Anterior cingulate cortex (tissue), 58 donors: Measurements from ENCODE around the gene AGA.

ENCODE experiments used
- DNase-seq, 58 donors: peaks; one replicate each; lab custom pipeline; 2025; lab: John Stamatoyannopoulos, UW

The AGA gene

DNA sequence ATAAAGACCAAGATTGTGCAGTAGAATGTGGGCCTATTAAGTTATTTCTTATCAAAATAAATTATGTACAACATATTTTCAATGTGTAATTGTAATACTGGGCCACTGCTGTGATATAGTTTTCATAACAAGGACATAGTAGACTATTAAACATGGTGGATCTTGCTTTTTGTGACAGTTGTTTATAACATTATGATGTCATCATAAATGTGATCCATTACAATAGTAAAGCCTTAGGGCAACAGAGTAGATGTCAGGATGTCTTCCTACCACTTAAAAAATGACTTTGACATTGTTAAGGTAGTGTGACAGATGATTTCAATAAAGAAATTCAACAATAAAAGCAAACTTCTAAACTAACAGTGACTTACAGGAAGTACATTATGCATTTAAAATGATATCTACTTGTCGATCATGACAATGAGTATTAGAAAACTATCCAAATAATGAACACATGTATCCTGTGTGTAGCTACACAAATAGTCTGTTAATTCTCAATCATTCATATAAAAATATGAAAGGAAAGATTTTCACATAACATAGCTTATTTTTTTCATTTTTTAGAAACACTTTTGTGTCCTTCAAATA lies 5.3 kb upstream of the AGA start:
- DNase-seq = no peak

DNA sequence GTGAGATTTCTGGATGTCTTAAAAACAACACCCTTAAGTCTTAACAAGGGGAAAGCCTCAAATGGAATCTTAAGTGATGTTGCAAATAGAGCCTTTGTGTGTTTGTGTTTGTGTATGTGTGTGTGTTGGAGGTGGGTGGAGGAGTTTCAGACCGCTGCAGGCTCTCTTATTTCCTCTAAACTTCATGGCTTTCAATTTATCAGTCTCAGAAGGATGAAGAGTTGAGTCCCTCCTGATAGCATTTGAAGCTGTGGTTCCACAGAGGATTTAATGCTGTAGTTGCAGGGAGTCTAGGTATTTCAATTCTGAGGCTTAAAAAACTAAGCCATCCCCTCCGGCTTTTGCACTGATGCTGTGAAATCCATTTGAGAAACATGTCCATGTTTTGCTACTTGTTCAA lies 4.3 kb upstream of the AGA start:
- no peak for DNase-seq

DNA sequence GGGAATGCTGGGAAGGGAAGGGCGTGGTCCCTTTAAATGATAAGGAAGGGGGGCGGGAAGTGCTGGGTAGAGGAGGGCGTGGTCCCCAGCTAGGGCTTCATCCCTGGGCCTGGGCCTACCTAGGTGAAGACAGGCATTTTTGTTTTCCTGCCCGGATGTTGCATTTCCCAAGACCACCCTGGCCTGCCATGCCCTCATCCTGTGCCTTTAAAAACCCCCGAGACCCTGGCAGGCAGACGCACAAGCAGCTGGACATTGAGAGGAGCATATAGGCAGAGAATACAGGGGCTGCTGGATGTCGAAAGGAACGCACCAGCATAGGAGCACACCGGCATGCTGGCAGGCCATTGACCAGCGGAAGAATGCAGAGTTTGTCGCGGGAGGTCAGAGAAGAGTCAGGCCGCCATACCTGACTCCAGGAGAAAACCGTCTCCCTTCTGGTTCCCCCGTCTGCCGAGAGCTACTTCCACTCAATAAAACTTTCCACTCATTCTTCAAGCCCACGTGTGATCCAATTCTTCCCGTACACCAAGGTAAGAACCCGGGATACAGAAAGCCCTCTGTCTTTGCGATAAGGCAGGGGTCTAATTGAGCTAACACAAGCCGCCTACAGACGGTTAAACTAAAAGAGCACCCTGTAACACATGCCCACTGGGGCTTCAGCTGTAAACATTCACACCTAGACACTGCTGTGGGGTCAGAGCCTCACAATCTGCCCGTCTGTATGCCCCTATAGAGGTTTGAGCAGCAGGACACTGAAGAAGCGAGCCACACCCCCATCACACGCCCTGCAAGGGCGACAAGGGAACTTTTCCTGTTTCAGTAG lies 2.9 kb upstream of the AGA start:
- no peak for DNase-seq

DNA sequence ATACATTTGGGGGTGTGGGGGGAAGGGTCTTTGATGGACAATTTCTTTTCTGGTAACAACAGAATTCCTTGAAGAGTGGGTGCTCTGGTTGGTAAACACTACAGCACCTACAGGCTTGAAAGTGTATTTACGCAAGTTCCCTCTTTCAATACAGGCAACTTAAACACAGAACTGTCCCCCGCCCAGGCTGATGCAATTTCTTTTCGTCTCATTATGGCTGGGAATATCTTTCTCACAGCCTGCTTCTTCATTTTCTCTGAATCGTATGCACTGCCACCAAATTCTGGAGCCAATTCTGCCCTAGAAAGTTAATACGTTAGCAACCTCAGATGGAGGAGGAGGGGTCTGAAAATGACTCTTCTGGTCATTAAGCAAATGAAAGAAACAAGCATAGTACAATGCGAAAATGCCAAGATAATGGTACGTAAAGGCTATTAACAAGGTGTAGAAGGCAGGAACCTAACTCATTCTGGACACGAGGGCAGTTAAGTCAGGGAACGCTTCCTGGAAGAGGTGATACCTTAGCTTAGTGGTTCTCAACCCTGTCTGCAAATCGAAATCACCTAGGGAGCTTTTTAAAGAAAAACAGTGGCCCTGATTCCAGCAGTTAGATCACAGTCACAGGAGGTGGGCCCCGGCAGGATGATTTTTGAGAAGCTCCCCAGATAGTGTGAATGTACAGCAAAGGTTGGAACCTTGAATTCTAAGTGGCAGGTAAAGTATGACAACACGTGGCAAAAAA lies 1.0 kb downstream of the AGA start:
- peak in 5 of 58 donors; percentile 6 to 56 (median 42) for DNase-seq

DNA sequence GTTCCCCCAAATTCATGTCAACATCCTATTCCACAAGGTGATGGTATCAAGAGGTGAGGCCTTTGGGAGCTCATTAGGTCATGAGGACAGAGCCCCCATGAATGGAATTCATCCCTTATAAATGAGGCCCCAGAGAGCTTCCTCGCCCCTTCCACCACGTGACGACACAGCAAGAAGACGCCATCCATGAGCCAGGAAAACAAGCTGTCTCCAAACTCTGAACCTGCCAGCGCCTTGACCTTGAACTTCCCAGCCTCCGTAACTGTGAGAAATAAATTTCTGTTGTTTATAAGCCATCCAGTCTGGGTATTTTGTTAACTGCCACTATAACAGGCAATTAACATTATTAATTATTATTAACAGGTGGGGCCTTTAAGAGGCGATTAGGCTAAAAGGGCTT lies 5.8 kb downstream of the AGA start:
- DNase-seq = no peak

DNA sequence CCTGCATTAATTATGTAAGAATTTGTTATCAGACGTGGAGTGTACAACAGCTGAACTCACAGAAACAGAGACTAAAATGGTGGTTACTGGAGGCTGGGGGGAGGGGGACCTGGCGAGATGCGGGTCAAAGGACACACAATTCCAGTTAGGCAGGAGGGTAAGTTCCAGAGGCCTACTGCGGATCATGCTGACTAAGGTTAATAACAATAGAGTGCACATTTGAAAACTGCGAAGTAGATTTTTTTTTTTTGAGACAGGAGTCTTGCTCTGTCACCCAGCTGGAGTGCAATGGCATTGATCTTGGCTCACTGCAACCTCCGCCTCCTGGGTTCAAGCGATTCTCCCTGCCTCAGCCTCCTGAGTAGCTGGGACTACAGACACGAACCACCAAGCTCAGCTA lies 7.6 kb downstream of the AGA start:
- no peak for DNase-seq

DNA sequence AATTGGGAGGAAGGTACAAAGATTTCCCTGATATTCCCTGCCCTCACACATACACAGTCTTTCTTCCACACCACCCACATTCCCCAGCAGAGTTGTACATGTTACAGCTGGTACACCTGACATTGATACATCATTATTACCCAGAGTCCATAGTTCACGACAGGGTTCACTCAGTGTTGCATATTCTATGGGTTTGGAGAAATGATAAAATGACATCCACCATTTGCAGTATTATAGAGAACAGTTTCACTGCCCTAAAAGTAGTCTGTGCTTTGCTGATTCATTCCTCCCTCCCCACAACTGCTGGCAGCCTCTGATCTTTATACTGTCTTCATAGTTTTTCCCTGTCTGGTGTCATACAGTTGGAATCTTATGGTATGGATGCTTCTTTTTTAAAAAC lies 15.0 kb downstream of the AGA start:
- no peak for DNase-seq

DNA sequence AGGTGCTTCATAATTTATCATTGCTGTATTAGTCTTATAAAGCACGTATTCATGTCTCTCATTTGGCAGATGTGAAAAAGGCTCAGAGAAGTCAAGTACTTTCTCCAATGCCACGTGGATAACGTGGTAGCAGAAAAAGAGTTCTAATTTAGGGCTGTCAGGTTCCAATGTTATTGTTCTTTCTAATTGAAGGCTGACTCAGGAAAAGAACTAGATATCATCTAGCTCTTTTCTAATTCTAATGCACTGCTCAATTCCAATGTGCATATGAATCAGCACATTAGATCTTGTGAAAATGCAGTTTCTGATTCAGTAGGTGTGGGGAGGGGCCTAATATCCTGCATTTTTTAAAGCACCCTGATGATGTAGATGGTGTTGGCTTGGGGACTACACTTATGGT lies 22.8 kb downstream of the AGA start:
- no peak for DNase-seq

DNA sequence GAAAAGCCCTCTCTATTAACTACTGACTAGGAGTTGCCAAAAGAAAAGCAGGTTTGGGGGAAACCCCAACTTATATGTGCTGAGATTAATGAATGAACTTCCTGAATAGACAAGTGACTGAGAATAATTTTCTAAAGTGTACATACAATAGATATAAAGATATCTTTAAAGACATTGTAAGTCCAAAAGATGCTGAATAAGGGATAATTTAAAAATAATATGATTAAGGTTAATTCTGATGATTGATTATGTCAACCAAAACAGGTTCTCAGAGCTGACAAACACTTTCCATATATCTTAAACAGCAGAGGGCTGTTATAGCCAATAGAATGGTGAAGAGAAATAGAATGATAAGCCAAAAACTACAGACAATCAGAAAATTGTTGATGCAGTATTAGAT lies 28.6 kb downstream of the AGA start:
- DNase-seq = no peak

DNA sequence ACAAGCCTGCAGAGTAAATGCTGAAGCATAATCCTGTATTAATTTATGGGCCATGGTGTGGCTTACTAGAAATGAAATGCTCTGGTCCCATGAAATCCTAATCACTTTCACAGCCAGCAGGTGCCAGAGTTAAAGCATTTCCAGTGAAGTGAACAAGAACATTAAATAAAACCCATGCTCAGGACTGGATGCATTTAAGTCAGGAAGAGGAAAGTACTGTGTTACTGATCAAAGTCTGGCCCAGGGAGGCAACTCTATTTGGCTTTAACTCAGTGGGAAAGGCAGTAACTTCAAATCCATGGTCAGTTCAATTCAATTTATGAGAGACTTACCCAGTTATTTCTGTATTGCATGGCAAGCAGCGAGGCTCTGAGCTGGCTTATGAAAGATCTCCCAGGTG lies 29.2 kb downstream of the AGA start:
- DNase-seq = no peak

DNA sequence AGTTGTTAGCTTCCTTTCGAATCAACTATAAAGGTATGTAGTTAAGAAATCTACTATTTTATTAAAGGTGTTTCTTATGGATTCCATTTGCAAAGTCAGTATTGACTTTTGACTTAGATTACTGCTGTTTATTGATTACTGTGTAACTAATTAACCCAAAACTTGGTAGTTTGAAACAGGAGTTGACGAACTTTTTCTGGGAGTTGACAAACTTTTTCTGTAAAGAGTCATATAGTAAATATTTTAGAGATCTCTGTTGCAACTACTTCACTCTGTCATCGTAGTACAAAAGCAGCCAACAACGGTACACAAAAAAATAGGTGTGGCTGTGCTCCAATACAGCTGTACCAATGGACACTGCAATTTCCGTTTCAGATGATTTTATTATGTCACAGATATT lies 30.2 kb downstream of the AGA start:
- no peak for DNase-seq

DNA sequence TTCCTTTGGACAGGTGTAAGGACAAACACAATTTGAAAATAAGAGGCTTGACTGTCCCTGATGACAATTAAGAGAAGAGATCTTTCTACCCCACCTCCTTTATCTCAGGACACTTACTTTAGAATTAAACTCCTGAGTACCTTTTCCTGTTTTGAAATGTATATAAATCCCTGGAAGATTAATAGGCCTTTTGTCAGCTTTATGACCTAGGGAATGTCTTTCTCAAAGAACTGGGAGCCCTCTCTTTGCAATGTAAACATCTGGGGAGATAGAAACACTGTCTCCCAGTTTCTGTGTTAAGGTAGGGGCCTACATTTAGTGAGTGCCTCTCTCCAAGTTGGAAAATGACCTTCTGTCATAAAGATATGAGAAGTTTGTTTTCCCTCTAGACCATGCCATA lies 31.7 kb downstream of the AGA start:
- DNase-seq = no peak

DNA sequence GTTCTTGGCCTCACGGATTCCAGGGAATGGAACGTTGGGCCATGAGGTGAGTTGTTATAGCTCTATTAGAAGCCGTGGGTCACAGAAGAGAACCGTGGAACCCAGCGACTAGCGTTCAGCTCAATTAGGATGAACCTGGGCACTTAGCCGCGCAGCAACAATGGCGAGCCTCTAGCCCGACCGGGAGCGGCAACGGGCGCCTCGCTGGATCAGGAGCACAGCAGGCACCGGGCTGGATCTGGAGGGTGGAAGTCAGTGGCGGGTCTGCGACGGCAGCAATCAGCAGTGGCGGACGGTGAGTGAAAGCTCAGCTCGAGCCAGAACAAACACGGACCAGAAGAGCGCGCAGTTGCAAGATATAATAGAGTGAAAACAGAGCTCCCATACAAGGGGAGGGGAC lies 34.2 kb downstream of the AGA start:
- DNase-seq = no peak

DNA sequence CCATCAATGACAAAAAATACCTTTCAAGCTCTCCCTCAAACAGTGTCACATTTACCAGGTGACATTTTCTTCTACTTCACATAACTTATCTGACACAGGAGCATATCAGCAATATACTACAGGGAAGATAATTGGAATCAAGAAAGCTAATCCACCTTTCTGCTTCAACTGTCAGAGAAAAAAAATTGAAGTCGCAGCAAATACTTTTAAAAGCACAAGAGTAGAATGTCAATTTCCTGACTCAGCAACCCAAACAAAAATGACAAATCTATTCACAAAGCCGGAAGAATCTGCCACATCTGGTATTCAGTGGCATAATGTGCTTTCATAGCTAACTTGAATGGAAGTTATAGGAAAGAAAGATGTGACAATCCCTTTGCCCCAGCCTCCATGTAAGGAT lies 36.7 kb downstream of the AGA start:
- DNase-seq = no peak

DNA sequence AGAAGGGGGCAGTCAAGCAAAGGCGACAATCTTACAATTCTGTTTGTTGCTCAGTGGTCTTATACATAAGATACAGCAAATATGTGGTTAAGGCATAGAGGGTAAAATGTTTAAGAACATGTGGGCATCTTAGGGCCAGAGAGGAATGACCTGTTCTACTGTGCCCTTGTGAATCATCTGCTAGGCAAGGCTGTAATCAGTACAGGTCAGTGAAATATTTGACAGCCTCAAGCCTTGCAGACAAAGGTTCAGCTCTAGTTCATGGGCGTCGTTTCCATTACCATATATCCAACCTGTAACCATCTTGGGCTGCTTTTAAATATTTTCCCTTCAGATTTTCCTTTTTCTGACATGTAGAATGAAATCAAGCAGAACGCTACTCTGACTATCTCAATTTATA lies 37.3 kb downstream of the AGA start:
- DNase-seq = no peak

DNA sequence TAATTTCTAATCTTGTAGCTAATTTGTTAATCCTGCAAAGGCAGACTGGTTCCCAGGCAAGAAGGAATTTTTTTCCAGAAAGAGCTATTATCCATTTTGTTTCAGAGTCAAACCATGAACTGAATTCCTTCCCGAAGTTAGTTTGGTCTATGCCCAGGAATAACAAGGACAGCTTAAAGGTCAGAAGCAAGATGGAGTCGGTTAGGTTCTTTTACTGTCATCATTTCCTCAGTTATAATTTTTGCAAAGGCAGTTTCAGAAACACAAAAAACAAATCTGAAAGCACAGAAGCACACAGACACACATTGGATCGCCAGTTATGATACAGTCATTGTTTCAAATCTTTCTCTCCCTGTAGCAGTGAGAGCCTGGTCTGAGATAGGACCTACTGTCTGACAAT lies 37.9 kb downstream of the AGA start:
- no peak for DNase-seq

DNA sequence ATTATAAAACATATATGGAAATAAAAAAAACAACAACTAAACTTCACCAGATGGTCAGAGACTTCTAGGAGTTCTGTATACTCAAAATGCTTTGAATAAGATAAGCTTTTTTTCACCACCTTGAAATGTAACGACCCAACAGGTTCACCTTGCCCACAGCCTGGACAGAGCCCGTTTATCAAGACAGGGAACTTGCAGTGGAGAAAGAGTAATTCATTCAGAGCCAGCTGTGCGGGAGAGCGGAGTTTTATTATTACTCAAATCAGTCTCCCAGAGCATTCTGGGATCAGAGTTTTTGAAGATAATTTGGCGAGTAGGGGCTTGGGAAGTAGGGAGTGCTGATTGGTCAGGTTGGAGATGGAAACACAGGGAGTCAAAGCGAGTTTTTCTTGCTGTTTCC lies 38.5 kb downstream of the AGA start:
- DNase-seq = no peak

DNA sequence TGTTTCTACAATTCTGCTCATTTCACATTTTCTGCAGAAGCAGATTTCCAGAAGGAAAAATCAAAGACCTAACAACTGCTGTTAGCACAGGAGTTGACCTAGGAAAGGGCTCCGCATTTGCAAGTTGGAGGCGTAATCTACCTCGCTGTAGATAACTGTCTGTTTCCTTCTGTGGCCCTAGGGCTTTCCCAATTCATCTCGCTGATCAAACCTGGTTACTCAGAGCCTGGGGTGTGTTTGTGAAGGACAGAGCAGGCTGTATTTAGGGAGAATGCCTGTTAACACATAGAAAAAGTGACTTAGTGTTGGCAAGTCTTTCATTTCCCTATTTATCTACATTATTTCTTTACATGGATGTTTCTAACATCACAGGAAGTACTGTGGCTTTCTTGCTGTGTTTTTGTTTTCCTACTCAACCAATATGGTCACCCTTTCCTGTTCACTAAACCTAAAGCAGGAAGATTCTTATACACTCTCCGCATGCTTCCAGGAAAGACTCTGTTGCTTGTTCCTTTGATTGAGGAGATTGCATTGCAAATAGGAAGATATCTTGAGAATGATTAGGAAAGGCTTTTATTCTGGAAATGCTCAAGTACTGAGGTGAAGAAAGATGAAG lies 40.5 kb downstream of the AGA start:
- DNase-seq = no peak

DNA sequence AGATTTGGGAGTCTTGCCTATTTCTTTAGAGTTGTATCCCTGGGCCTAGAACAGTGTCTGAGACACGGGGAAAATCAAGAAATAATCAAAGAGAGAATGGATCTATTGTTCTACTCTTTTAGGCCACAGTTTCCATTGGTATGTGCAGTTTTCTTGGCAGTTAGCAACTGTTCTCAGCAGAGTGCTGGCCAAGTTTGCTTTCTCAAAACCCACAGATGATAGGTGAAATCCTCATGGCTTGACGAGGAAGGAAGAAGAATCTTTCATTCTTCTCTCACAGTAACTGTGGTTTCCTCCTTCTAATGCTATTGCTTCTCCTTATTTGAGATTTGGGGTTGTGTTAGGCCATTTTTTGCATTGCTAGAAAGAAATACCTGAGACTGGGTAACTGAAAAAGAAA lies 42.2 kb downstream of the AGA start:
- DNase-seq = no peak

DNA sequence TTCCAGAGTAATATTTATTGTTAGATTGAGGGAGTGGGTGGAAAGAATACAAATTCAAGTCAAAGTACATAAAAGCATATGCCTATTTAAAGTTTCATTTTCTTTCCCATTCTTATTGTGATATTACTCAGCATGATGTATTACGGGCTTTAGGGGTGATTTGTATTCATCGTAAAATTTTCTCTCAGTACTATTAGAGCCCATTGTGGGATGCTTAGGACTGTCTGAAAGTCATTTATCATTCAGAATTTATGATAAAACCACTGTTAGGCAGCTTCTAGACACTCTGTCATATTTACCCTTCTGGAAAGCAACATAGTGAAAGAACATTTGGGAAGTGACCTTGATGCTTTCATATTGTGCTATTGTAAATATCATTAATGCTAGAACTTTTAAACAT lies 45.9 kb downstream of the AGA start:
- no peak for DNase-seq

DNA sequence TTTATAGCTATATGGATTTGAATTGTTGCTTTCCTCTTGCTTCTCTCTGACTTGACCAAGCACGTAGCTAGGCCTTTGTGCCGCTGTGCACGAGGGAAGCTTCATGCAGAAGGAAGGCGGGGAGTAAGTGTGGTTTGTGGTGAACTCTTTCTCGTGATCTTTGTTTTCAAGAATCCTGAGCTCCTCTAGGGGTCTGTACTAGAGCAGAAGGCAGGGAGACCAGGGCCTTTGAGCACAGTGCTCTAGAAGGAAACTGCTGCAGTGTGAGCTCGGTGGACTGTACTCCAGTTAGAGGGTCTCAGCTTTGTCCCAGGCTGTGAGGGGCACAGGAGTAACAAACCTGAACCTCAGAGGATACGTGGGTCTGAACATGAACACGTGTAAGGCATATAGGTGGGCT lies 49.0 kb downstream of the AGA start:
- no peak for DNase-seq
